Measurements from ENCODE around the gene BAIAP2. TPM values are rescaled to one million over a fixed set of nuclear protein-coding genes. Genes with fewer than 3 reads are reported as not detected.
A peak's percentile ranks its signal among the peaks of the same experiment; 100 is the strongest.
"Not testable (repeated sequence)": the region's sequence is repeated elsewhere in the genome, so short reads cannot be mapped to it uniquely, and the experiment has no call there.

BAIAP2 gene
- polyA plus RNA-seq, 3 donors = 43.7 to 47.5 (median 44.5) TPM

- peak in 2 of 11 donors; percentile 66 to 69 for DNase-seq (ENCODE audit: extremely low read depth in 1 of 11, low read depth in 9 of 11, low spot score in 4 of 11)
Observed at GRCh38 chr17:81018044-81018802, 16.7 kb upstream of the BAIAP2 start.

- no peak for DNase-seq (ENCODE audit: extremely low read depth in 1 of 11, low read depth in 9 of 11, low spot score in 4 of 11)
Observed at GRCh38 chr17:81019563-81020442, 15.1 kb upstream of the BAIAP2 start.

- no peak for DNase-seq (ENCODE audit: extremely low read depth in 1 of 11, low read depth in 9 of 11, low spot score in 4 of 11)
Observed at GRCh38 chr17:81020443-81020766, 14.5 kb upstream of the BAIAP2 start.

- DNase-seq (ENCODE audit: extremely low read depth in 1 of 11, low read depth in 9 of 11, low spot score in 4 of 11) = no peak
Observed at GRCh38 chr17:81020767-81021497, 14.0 kb upstream of the BAIAP2 start.

- DNase-seq (ENCODE audit: extremely low read depth in 1 of 11, low read depth in 9 of 11, low spot score in 4 of 11) = no peak
Observed at GRCh38 chr17:81021531-81022343, 13.2 kb upstream of the BAIAP2 start.

GRCh38 chr17:81022344-81022676 lies 12.6 kb upstream of the BAIAP2 start:
- no peak for DNase-seq (ENCODE audit: extremely low read depth in 1 of 11, low read depth in 9 of 11, low spot score in 4 of 11)

- no peak for DNase-seq (ENCODE audit: extremely low read depth in 1 of 11, low read depth in 9 of 11, low spot score in 4 of 11)
Observed at GRCh38 chr17:81025065-81025740, 9.7 kb upstream of the BAIAP2 start.

- no peak for DNase-seq (ENCODE audit: extremely low read depth in 1 of 11, low read depth in 9 of 11, low spot score in 4 of 11)
Observed at GRCh38 chr17:81025741-81026129, 9.2 kb upstream of the BAIAP2 start.

- no peak for DNase-seq (ENCODE audit: extremely low read depth in 1 of 11, low read depth in 9 of 11, low spot score in 4 of 11)
Observed at GRCh38 chr17:81026266-81027036, 8.5 kb upstream of the BAIAP2 start.

GRCh38 chr17:81027038-81027437 lies 7.9 kb upstream of the BAIAP2 start:
- DNase-seq (ENCODE audit: extremely low read depth in 1 of 11, low read depth in 9 of 11, low spot score in 4 of 11) = no peak

GRCh38 chr17:81027591-81028505 lies 7.1 kb upstream of the BAIAP2 start:
- DNase-seq (ENCODE audit: extremely low read depth in 1 of 11, low read depth in 9 of 11, low spot score in 4 of 11) = no peak

GRCh38 chr17:81028506-81028858 lies 6.5 kb upstream of the BAIAP2 start:
- DNase-seq (ENCODE audit: extremely low read depth in 1 of 11, low read depth in 9 of 11, low spot score in 4 of 11) = no peak

- DNase-seq (ENCODE audit: extremely low read depth in 1 of 11, low read depth in 9 of 11, low spot score in 4 of 11) = no peak
Observed at GRCh38 chr17:81029859-81030258, 5.1 kb upstream of the BAIAP2 start.

GRCh38 chr17:81030312-81030711 lies 4.6 kb upstream of the BAIAP2 start:
- DNase-seq (ENCODE audit: extremely low read depth in 1 of 11, low read depth in 9 of 11, low spot score in 4 of 11) = not testable (repeated sequence)

- DNase-seq (ENCODE audit: extremely low read depth in 1 of 11, low read depth in 9 of 11, low spot score in 4 of 11) = peak in 1 of 11 donors; percentile 77
Observed at GRCh38 chr17:81030741-81031565, 4.0 kb upstream of the BAIAP2 start.

All from renal cortex interstitium (tissue), 11 donors.